Measurements from ENCODE around the gene BCAP29.

The BCAP29 gene

DNA sequence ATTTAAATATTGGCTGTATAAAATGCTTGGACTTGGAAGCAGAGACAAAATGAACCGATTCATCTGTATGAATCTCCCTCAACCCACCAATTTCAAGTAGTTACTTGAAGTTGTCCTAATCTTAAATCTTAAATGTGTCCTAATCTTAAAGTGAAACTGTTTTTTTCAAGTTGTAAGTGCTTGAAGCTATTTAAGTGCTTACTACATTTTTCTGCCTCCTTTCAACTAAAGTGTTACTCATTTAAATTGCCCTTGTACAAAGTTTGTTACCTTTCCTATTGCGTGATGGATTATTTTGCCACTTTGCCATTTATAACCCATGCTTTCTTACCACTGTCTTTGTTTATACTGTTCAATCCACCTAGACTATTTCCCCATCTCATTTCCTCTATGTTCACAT, 2.8 kb downstream of the BCAP29 start:
- no peak for DNase-seq

DNA sequence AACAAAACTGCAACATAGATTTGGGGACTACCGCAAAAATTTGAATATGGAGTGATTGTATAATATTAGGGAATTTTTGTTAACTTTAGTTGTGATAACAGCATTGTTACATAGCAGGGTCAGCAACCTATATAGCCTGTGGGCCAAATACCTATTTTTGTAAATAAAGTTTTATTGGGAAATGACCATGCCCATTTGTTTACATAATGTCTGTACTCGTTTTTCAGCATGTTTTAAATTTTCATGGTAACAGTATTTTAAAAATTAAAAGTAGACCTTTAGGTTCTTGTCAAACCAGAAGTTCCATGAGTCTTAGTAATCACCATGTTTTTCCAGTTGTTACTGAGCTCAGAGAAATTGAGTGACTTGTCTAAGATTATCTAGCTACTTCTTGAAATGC, 4.7 kb downstream of the BCAP29 start:
- DNase-seq, result no peak

DNA sequence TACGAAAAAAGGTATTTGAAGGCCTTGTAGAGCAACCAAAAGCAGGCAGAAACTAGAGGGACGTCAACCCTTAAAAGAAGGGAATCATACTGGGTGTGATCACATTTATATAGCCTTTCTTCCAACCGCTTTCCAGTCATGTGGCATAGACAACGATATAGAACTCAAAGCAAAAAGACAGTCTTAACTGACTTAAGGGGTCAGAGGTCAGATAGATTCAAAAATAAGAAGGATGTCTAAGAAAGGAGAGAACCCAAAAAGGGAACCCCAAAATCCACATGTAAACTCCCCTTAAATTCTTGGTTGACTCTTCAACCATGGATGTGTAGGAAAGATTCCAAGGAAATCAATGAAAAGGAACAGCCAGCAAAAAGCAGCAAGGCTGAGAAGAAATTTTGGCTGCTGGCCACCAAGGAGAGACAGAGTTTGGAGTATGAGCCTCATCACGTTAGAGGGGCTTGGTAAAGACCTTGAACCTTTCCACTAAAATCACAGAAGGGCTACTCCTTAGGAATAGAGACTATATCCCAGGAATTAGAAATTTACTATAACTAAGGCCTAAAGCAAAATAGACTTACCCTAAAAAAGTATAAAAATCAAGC, 8.6 kb downstream of the BCAP29 start:
- DNase-seq, result no peak

DNA sequence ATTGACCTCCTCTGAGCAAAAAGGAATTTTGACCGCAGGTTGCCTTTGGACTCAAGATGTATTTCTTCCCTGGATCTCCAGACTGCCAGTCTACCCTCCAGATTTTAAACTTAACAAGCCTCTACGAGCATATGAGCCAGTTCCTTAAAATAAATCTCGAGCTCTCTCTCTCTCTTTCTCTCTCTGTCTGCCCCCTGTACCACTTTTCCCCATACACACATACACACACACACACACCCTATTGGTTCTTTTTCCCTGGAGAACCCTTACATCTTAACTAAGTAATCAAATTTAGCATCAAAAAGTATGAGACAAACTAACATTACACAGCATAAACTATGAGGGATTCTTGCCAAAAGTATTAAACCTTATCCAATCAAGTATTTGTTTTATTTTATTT, 11.4 kb downstream of the BCAP29 start:
- no peak for DNase-seq

DNA sequence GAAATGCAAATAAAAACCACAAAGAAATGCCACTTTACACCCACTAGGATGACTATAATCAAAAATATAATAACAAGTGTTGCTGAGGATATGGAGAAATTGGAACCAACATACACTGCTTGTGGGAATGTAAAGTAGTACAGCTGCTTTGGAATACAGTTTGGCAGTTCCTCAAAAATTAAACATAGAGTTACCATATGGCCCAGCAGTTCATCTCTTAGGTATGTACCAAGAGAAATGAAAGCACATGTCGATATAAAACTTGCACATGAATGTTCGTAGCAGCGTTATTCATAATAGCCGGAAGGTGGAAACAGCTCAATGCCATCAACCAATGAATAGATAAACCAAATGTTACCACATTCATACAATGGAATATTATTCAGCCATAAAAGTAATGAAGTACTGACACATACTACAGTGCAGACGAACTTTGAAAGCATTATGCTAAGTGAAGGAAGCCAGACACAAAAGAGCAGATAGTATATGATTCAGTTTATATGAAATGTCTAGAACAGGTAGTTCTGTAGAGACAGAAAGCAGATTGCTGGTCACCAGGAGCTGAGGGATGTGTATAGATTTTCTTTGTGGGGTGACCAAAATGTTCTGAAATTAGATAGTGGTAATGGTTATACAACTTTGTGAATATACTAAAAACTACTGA, 12.4 kb downstream of the BCAP29 start:
- no peak for DNase-seq

DNA sequence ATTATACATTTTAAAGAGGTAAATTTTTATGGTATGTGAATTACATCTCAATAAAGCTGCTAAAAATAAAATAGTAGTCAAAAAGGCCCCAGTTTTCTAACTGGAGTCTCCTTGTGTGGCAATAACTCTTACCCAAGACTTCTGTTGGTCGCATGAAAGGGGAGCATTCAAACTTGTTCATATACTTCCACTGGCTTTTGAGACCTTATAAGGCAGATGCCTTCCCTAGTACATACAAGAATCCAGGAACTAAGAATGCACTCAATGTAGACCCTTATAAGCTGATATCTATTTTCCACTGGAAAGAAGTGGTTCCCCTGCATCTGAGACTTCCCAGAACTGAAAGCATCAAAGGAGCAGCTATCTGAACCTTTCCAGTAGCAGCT, 13.0 kb downstream of the BCAP29 start:
- no peak for DNase-seq

DNA sequence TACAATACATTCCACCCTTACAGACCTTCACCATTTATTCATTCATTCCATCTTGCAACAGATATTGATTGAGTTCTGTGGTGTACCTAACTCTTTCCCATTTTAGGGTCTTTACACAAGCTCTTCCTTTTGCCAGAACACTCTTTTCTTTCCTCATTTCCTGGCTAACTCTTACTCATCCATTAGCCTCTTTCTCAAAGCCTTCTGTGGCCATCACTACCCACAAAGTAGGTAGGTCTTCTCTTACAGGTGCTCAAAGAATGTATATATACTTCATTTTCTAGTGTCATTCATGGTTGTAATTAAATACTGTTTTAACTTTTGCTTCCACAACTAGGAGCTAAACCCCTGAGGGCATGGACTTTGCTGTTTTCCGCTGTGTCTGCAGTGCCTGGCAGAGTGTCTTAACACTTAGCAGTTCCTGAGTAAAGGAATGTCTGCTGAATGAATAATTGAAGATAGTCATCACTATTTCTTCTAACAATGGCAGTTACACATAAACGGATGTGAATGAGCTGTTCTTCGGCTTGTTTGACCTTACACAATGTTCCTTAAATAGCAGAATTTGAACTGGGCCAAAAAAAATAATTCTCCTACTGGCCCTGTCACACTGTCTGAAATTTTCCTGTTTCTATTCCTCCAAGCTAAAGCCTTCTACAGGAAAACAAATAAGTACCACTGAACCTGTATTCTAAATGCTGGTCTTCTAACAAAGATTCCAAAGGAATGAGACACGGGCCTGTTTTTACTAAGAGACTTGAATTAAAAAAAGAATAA, 15.1 kb downstream of the BCAP29 start:
- no peak for DNase-seq

DNA sequence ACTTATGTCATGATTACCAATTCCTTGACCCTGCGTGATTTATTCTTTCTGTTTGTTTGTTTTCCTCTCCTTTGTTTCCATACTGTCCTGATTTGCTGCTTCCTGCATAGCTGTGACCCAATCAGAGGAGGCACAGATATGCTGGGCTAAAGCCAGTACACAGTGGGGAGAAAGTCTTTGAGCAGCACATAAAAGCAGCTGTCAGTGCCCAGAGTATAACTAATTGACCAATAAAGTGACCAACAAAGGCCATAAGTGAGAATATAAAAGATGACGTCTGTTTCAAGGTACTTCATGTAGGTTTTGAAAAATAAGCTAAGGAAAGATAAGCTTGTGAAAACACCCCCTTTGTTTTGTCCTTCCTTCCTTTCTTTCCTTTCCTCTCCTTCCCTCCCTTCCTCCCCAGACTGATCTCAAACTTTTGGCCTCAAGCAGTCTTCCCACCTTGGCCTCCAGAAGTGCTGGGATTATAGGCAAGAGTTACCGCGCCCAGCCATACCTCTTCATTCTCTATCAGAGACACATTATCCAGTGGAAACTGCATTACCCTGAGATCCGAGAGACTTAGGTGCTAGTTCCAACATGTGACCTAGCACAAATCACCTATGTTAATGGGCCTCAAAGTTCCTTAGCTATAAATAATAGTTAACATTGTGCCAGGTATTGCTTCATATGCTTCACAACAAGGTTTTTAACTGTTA, 17.0 kb downstream of the BCAP29 start:
- no peak for DNase-seq

DNA sequence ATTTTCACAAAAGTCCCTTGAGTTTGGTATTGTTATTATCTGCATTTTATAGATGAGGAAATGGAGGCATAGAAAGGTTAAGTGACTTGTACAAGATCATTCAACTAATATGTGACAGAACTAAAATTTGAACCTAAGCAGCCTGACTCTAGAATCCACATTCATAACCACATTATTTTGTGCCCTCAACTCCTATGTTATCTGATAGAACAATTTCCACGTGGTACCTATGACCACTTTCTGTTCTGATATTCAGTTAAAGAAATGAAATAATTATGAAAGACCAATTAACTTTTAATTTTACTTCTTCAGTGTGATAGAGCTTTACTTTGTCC, 17.5 kb downstream of the BCAP29 start:
- DNase-seq, result no peak

DNA sequence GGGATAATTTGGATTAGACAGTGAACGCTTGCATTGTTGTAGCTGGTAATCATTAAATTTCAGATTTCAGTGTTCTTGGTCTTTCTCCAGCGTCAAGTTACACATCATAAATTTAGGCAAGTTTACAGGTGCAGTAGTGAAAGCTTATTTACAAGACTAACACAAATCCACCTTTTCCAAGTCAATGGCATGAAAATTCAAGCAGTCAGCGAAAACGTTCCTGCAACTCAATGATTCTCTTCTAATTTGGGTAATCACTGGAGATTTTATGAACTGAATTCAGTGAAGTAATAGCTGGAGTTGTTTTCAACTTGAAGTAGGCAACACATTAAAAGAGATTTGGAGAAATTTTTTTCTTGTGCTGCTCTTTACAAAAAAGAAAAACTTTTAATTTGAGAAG, 17.9 kb downstream of the BCAP29 start:
- DNase-seq, result no peak

DNA sequence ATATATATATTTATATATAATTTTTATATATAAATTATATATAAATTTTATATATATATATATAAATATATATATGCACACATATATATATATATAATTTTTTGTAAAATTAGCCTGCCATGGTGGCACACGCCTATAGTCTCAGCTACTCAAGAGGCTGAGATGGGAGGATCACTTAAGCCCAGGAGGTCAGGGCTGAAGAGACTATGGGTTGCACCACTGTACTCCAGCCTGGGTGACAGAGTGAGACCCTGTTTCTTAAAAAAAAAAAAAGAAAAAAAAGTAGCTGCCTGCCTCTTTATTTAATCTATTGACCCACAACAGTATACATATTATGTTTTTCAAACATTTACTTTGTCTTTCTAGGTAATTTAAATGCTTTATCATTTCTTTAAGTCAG, 19.2 kb downstream of the BCAP29 start:
- DNase-seq, result no peak

DNA sequence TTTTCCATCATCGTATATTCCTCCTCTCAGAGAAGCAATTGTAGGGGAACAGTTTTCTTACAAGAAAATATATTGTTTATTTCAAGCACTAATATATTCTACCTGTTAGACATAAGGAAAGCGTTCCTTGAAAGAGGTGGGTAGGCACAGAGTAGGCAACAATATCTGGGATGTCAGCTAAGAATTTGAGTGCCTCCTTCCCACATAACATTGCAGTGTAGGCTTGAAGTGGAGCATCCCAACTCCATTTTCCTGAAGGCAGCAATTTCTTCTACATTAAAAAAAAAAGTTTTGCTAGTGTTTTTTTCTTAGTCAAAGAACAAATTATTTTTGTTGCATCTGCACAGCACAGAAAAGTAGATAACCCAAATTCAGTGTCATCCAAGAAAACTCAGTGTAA, 20.8 kb downstream of the BCAP29 start:
- no peak for DNase-seq

DNA sequence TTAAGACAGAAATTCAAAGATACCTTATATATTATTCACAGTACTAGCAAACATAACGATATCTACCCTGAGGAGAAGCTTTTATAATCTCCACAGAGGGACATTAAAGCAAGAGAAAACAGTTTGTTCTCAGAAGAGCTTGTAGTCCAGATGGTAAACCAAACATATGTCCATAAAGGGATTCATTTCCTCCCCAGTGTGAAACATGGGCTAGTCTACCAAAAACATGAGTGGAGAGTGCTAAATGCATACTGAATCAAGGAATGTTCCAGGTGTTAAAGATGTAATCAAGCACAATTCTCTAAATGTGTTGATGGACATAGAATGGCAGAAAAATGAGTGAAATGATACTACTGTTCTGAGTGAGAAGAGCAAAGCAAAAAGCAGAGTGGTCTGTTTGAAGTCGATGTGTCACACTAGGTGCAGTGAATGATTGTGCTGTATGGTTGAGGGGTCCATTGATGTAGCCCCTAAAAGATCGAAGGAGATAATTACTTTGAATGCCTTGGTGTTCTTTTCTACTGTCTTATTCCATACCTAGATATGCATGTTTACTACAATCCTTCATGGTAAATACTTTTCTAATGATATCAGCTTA, 25.3 kb downstream of the BCAP29 start:
- DNase-seq, result no peak

DNA sequence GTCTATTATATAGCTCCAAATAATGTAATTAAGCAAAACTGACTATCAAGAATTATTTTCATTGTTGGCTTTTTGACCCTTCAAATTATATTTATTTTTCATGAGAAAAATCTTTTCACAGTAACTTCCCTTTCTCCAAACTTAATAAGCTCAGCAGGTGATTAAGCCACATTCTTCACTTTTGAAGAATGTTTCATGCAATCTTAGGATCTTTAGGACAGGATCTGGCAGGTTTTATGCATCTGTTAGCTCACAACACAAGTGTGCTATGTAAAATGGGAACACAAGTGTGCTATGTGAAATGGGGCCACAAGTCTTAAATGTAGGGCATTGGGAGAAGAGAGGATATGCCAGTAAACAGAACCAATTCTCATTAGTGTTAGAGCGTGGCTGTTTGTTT, 26.3 kb downstream of the BCAP29 start:
- no peak for DNase-seq

DNA sequence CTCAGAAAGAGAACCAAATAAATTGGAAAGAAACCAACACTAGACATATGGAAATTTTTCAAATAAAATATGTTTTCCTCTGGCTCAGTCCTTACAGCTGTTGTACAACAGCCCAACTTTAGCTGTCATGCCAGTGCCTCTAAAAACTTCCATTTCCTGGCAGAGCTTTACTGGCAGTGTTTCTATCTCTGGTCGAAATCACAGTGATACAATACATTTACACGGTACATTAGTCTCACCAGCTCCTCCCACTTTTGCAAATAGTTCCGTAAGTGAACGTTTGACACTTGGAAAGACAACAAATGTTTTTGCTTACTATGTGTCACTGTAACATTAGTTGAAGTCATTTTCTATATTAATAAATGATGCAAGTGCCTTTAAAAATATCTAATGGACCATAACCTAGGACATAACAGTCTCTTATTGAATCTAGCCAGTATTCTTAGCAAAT, 29.8 kb downstream of the BCAP29 start:
- DNase-seq, result no peak

DNA sequence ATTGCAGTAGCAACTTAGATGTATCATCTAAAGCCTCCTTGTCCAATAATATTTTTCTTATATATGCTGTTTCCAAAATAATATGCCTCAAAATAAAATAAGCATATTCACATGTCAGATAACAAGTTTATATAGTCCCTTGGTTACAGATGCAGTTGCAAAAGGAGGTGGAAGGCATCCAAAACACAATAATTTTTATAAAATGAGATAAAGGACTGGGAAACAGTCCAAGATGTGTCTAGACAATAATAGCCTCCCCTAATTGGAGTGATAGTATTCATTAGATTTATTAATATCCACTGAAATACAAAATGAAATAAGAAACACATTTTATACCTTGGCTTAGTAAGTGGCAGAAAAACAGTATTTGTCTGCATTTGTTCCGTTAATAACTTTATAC, 30.3 kb downstream of the BCAP29 start:
- no peak for DNase-seq

DNA sequence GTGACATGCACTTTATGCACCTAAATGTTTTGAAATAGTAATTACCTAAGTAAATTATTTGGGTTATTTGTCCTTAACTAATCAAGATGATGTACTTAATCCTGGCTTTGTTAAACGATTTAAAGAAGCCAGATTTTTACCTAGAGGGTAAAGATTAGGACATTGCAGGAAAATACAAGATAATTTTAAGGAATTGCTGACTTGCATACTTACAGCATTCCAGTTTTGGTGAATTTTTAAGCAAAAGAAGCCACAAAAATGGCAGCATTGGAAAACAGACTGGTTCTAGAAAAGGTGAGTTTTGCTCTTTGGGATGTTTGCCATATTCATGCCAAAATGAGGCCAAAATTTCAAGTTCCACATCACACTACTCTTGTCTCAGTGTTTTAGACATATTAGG, 33.4 kb downstream of the BCAP29 start:
- no peak for DNase-seq

DNA sequence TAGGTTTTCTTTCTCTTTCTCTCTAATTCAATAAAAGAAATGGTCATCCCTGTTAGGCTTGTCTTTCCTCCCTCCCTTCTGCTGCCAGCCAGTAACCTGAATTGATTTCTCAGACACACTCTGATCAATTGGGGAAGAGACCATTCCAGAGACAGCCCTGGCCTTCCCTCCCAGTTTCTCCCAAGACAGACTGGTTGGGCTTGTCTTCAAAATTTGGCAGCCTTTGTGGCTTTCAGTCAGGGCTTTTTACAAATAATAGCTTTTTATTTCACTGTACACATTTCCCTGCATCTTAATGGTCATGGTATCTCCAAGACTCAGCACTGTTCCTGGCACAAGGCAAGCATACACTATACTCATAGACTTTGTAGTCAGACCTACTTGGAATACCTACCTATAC, 33.9 kb downstream of the BCAP29 start:
- DNase-seq, result no peak

DNA sequence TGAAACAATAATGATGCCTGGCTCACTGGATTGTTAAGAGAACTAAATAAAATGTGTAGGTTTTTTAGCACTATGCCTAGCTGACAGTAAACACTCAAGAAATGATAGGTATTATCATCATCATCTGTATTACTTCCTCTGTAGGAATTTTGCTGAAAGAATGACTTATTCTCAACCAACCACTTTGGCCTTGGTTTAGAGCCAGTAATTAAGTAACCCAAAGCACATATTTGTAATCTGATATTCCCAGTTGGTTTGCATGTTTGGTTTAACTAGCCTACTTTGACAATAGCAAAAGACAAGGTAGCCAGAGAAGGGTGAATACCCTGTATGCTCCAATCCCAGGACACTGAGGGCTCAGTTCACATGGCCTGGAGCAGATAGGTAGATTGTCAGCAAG, 34.4 kb downstream of the BCAP29 start:
- DNase-seq, result no peak

DNA sequence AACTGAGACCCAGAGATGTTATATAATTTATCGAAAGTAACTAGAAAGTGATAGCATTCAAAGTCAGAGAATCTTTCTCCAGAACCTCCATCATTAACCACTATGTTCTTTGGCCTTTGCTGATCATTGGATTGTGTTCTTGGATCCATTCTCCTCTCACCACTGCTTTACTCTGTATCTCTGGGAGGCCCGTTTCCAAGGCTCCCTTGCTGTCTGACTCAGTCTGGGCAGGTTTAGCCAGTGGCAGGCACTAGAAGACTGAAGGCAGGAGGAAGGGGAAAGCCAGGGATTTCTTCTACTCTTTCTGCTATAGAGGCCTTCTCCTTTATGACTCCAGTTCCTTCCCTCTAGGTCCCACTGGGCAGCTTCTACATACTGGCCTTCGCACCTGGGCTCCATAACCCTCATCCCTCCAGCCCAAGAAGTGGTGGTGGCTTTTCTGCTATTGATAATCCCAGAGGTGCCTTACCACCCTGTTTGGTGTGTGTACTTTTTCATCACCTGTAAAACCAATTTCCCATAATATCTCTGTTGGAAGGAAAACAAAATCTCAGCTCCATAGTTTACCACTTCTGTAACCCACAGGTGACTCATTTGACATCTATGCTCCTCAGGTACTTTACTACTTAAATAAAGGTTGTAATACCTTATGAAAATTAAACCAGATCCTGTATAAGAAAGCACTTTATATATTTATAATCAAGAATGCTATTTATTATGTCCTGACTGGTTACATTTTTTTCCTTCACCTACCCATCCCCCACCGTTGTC, 36.0 kb downstream of the BCAP29 start:
- no peak for DNase-seq

DNA sequence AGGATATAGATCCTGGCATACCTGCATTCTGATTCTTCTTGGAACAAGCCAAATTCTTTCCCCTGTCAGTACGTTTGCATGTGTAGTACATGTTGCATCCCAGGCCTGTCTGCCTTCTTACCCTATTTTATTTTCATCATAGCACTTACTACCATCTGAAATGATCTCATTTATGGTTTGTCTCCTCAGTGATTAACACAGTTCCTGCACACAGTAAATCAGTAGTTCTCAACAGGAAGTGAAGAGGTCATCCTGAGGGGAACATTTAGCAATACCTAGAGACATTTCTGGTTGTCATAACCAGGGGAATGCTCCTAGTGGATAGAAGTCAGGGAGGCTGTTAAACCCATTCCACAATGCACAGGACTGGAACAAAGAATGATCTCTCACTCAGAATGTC, 42.4 kb downstream of the BCAP29 start:
- no peak for DNase-seq

DNA sequence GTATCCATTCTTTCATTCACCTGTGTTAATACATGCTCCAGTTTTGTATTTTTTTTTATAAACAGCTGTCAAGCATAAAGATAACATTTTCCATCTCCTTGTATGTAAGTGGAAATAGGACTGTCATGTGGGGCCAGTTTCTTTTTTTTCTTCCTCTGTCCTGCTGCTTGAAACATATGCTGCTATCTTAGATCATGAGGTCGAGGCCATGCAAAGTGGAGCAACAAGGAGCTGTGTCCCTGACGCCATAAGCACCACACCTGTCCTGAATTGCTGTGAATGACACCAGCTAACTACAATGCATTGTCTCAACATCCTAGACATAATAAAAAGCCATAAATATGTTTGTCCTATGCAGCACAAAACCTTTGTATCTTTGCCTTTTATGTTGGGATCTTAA, 42.8 kb downstream of the BCAP29 start:
- no peak for DNase-seq

DNA sequence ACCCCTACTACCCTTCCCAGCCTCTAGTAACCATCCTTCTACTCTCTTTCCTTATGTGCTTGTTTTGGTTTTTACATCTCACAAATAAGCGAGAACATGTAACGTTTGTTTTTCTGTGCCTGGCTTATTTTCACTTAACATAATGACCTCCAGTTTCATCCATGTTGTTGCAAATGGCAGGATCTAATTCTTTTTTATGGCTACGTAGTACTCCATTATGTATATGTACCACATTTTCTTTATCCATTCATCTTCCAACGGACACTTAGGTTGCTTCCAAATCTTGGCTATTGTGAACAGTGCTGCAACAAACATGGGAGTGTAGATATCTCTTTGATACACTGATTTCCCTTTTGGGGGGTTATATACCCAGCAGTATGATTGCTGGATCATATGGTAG, 47.0 kb downstream of the BCAP29 start:
- no peak for DNase-seq
